NCI-H2107 (cell line): ENCODE measurements around the gene SLC2A5.
"Not testable (repeated sequence)": the region's sequence is repeated elsewhere in the genome, so short reads cannot be mapped to it uniquely, and the experiment has no call there.

Source experiments
- DNase-seq: peaks from one replicate; lab custom pipeline; 2025; lab: John Stamatoyannopoulos, UW

The SLC2A5 gene

GRCh38 chr1:9069326-9070100, at the start of gene SLC2A5:
Gene SLC2A5 (minus strand): TSS chr1:9069635. CDS start chr1:9069536, 99 bp downstream.
- no peak for DNase-seq

GRCh38 chr1:9118186-9118585, 48.8 kb upstream of the SLC2A5 start:
- no peak for DNase-seq

- no peak for DNase-seq
Observed at GRCh38 chr1:9115351-9116205, 46.1 kb upstream of the SLC2A5 start.

- DNase-seq = no peak
Observed at GRCh38 chr1:9112961-9113880, 43.8 kb upstream of the SLC2A5 start.

GRCh38 chr1:9111957-9112356, 42.5 kb upstream of the SLC2A5 start:
- DNase-seq = no peak

- DNase-seq = no peak
Observed at GRCh38 chr1:9111357-9111691, 41.9 kb upstream of the SLC2A5 start.

- no peak for DNase-seq
Observed at GRCh38 chr1:9110669-9111356, 41.4 kb upstream of the SLC2A5 start.

GRCh38 chr1:9108056-9108665, 38.7 kb upstream of the SLC2A5 start:
- DNase-seq = no peak

- no peak for DNase-seq
Observed at GRCh38 chr1:9107136-9107535, 37.7 kb upstream of the SLC2A5 start.

- no peak for DNase-seq
Observed at GRCh38 chr1:9106286-9106685, 36.9 kb upstream of the SLC2A5 start.

- DNase-seq = no peak
Observed at GRCh38 chr1:9105336-9105867, 36.0 kb upstream of the SLC2A5 start.

GRCh38 chr1:9101510-9102146, 32.2 kb upstream of the SLC2A5 start:
- DNase-seq = no peak

GRCh38 chr1:9100471-9101043, 31.1 kb upstream of the SLC2A5 start:
- DNase-seq = no peak

GRCh38 chr1:9099555-9099954, 30.1 kb upstream of the SLC2A5 start:
- DNase-seq = no peak

GRCh38 chr1:9097947-9098705, 28.7 kb upstream of the SLC2A5 start:
- DNase-seq = no peak

GRCh38 chr1:9095818-9096217, 26.4 kb upstream of the SLC2A5 start:
- DNase-seq = no peak

GRCh38 chr1:9093996-9094595, 24.7 kb upstream of the SLC2A5 start:
- DNase-seq = not testable (repeated sequence)

GRCh38 chr1:9093581-9093980, 24.1 kb upstream of the SLC2A5 start:
- no peak for DNase-seq

- DNase-seq = no peak
Observed at GRCh38 chr1:9093091-9093490, 23.7 kb upstream of the SLC2A5 start.
